Activated T-helper 9 cell treated with anti-CD3 and anti-CD28 coated beads, Interleukin-2, amount 50 U/mL, for 16 hours (primary cell): Measurements from ENCODE around the gene ABHD14A.
"Not testable (repeated sequence)": the region's sequence is repeated elsewhere in the genome, so short reads cannot be mapped to it uniquely, and the experiment has no call there.

ENCODE experiments used
- DNase-seq: peaks from one replicate; pipeline ENCODE4 v3.0.0-alpha.2; 2020; ENCODE audit warnings: low read depth

ABHD14A gene

GRCh38 chr3:51974277-51974962 lies 444 bp upstream of the ABHD14A start:
- no peak for DNase-seq

GRCh38 chr3:51975852-51976549 lies 1.1 kb downstream of the ABHD14A start:
- no peak for DNase-seq

- no peak for DNase-seq
Observed at GRCh38 chr3:51977446-51978142, 2.7 kb downstream of the ABHD14A start.

- no peak for DNase-seq
Observed at GRCh38 chr3:51978143-51978502, 3.3 kb downstream of the ABHD14A start.

- no peak for DNase-seq
Observed at GRCh38 chr3:51980253-51980652, 5.4 kb downstream of the ABHD14A start.

GRCh38 chr3:51982352-51982837 lies 7.5 kb downstream of the ABHD14A start:
- DNase-seq = no peak

- DNase-seq = peak; percentile 61
Observed at GRCh38 chr3:51982838-51983577, 8.1 kb downstream of the ABHD14A start, which contains the start of gene ACY1. Gene ACY1, plus strand, starts transcription at chr3:51983535. Its CDS starts 530 bp downstream, at chr3:51984065.

- no peak for DNase-seq
Observed at GRCh38 chr3:51983578-51984268, 8.9 kb downstream of the ABHD14A start.

GRCh38 chr3:51984269-51984647 lies 9.4 kb downstream of the ABHD14A start:
- no peak for DNase-seq

- no peak for DNase-seq
Observed at GRCh38 chr3:51985063-51985462, 10.2 kb downstream of the ABHD14A start.

- no peak for DNase-seq
Observed at GRCh38 chr3:51986010-51986947, 11.4 kb downstream of the ABHD14A start.

- no peak for DNase-seq
Observed at GRCh38 chr3:51987568-51987967, 12.7 kb downstream of the ABHD14A start.

- no peak for DNase-seq
Observed at GRCh38 chr3:51988286-51989146, 13.7 kb downstream of the ABHD14A start.

- not testable (repeated sequence) for DNase-seq
Observed at GRCh38 chr3:51990501-51990971, 15.7 kb downstream of the ABHD14A start.

GRCh38 chr3:51992017-51992682 lies 17.3 kb downstream of the ABHD14A start:
- DNase-seq = no peak

GRCh38 chr3:51993657-51994056 lies 18.8 kb downstream of the ABHD14A start:
- not testable (repeated sequence) for DNase-seq

- no peak for DNase-seq
Observed at GRCh38 chr3:51994530-51994929, 19.7 kb downstream of the ABHD14A start.

GRCh38 chr3:51995346-51996163 lies 20.7 kb downstream of the ABHD14A start, which contains the start of gene RPL29:
Gene RPL29, minus strand, starts transcription at chr3:51995895. Its CDS starts 434 bp downstream, at chr3:51995461.
- peak; percentile 86 for DNase-seq
